ENCODE data around the gene ZEB2.

The ZEB2 gene

GRCh38 chr2:144446136-144446535, 73.8 kb downstream of the ZEB2 start:
- no peak for DNase-seq

GRCh38 chr2:144445196-144445595, 74.7 kb downstream of the ZEB2 start:
- DNase-seq: no peak

DNA sequence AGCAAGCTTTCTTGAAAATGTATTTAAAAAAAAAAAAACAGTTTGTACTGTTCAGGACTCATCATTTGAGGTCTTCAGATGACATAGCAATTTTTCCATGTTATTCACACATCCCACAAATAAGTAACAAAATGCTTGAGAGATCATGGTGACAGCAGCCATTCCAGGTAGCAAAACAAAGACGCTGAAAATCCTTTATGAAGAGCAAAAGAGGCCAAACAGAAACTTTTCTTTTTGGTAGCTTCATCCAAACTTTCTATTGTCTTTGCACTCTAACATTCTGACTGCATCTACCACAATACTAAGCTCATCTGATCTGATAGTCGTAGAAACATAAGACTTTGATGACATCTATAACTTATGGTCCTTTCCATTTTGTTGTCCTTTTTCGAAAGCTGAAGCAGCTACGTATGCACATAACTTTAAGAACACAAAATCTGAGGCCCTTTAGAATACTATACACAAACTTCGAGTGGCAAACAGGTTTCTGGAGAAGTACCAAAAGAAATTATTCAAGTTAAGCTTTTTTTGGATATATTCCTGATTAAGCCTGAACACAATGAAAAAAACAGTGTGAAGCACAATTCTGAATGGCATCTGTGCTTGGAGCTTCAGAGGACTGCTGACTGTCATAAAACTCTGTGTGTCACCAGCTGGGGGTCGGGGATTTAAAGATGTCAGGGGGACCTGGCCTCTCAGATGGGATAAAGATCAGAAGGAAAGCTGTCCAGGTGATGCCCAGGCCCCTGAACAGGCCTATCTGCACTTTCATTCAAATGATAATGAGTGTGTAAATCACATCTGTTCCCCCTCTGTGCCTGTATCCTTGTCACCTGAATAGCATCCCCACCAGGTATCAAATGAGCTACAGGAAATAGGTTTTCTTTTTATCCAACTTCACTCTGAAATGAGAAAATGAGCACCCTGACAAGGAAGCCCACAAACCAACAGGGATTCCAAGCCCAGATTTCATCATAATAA, 75.8 kb downstream of the ZEB2 start:
- DNase-seq: no peak

GRCh38 chr2:144441711-144442141, 78.2 kb downstream of the ZEB2 start:
- no peak for DNase-seq

- no peak for DNase-seq
Observed at GRCh38 chr2:144439993-144440392, 79.9 kb downstream of the ZEB2 start.

GRCh38 chr2:144438801-144439631, 80.9 kb downstream of the ZEB2 start:
- DNase-seq: peak; percentile 26

DNA sequence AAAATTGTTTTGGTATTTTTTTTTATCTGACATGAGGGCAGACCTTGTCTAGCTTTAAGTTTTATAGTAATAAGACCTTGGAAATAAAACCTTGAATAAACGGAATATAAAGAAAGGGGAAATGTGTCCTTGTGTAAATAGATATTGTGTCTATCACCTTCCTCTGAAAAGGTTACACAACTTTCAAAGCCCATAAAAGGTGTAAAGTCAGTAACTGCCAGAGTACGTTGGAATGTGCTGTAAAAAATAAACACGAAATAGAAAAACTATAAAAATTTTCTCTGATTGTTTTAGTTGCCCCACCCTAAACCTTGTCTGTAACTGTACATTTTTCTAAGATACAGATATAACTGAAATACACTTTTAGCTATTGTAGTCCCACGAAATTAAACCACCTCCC, 82.3 kb downstream of the ZEB2 start:
- DNase-seq: no peak

DNA sequence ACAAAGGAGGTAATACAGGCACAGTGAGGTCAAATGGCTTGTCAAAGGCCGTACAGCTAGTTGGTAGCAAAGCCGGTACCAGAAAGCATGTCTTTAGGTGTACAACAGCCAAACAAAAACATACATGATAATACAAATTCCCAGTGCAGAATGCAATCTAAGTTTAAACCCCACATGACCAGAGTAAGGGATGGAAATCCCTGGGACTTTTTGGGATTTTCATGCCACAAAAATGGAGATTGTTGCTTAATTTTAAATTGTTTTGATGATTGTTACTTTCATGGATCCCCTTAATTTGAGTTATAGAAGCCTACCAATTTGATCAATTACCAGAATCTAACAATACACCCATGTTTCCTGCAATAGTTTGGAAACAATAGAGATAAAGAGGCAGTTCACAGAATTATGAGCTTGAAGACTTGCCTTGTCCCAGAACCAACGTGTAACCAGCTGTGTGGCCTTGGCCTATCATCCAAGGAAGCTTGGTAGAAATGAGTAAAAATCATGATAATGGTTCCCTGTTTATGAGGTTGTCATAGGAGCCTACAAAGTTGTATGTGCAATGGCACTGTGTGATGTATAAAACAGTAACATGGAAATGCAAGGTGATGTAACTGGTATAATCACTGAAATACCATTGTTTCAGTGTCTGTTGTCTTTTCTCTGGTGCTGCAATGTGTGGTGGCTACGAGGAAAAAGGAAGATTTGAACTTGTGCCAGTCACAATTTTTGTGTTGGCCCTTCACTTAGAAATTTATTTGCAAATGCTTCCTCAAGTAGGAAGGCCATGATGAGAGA, 85.3 kb downstream of the ZEB2 start:
- no peak for DNase-seq

DNA sequence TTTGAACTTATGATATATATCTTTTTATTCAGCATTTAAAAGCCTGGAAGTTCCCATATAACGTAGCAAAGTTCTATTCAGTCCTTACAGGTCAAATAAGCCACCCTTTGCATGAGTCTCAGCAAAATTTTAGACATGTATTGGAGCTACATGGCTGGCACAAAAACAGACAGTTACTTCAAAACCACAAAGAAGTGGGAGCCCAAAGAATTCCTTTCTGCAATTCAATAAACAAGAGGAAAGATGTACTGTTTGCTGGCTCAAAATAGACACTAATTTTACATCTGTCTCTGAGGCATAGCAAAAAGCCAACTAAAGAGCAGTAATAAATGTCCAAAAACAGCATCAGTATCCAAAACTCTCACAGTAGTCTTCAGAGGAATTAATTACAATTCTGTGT, 87.0 kb downstream of the ZEB2 start:
- DNase-seq: no peak

DNA sequence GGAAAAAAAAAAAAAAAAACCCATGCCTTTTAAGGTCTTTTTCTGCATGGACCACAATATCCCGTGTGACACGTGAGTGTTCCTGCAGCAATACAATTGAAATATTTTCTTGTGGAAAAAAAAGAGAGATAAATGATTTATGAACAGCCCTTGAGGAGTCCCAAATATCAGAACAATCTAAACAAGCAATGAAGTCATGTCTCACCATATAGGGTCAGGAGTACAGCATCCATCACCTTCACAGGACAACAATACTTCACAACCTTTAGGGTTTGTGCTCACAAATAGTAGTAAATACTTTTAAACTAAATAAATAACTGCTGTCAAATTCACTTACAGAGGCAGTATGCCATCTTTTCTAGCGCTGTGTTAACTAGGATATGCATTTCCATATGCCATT, 87.9 kb downstream of the ZEB2 start:
- DNase-seq: no peak

DNA sequence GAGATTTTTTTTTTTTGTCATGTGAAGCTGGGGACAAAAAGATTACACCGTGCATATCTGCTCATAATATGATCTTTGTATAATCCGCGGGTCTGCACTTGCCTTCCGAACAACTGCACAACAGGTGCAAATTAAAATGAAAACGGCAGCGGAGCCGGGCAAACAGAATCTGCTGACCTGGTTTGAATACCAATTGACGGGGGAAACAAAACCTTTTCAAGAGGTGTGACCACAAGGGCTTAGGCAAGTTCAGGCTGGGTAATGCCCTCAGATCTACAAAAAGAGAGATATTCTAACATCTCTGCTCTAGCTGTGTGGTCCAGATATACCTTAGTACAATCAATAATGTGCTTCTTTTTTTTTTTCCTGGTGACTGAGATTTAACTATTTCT, 88.5 kb downstream of the ZEB2 start:
- peak; percentile 39 for DNase-seq

DNA sequence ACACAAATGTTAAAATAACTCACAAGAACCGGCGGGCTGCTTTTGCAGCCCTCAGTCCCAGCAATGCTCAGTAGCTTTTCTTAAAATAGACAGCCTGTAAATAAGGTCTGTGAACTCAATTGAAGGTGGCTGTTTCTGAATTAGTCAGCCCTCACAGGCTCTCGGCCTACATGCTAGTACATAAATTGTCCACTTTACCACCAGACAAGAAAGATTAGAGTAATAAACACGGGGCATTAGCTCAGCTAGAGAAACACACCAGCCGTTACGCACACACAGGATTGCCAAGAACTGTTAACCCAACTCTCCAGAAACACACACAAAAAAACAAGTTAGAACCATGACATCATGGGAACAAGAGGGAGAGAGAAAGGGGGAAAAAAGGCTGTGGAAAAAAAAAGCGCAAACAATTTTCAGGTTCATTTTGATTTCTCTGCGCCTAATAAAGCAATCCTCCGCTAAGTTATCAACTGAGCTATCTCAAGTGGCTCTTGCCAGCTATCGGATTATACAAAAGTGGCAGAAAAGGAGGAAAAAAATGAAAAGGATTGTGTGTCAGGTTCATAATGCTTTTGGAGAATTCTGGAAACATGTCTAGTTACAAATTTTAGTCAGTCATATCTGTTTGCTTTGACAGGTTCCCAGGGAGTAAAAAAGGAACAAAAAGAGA, 89.1 kb downstream of the ZEB2 start:
- DNase-seq: peak; percentile 8

DNA sequence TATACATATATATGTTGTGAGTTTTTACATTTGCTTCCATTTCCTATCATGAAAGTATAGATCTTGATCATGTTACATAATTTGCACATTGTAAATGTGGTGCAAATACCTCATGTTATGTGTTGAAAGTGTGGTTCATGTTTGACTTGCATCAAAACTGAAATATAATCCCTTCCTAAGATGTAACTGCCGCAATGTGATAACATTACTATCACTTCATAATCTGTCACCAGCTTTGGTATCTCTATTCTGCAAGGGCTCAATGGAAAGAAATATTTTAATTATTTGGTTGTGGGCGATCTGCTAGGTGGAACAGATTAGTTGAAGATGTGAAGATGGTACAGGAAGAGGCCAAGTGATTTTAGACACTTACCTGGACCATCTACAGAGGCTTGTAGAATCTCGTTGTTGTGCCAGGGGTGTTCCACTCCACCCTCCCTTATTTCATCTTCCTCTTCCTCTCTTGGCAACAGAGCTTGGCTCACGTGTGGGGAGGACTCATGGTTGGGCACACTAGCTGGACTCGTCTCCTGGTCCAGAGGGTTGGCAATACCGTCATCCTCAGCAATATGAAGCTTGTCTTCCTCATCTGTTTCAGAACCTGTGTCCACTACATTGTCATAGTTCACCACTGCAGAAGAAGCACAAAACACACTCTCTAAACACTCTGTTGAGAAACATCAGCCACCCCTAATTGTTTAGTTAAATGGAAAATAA, 90.4 kb downstream of the ZEB2 start:
- DNase-seq: no peak

DNA sequence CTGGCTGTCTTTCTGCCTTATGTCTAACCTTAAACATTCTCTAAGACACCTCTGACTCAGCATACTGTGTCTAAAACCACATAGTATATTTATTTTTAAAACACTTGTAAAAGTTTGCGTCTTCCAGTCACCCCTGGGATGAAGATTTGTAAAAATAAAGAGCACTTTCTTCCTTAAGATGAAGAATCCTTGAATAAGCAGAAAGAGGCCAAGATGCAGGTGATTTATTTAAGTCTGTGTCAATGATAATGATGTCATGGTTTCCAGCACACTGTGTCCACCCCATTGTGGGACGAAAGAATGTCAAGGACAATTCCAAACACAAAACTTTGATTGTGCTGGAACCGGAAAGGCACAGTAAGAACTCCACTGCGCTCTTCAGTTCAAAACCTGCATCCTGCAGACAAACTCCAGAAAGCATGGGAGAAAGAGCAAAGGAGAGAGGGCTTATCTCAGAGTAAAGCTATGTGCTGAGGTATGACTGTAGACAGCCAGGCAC, 92.9 kb downstream of the ZEB2 start:
- DNase-seq: no peak

GRCh38 chr2:144426355-144426754, 93.6 kb downstream of the ZEB2 start:
- DNase-seq: no peak

DNA sequence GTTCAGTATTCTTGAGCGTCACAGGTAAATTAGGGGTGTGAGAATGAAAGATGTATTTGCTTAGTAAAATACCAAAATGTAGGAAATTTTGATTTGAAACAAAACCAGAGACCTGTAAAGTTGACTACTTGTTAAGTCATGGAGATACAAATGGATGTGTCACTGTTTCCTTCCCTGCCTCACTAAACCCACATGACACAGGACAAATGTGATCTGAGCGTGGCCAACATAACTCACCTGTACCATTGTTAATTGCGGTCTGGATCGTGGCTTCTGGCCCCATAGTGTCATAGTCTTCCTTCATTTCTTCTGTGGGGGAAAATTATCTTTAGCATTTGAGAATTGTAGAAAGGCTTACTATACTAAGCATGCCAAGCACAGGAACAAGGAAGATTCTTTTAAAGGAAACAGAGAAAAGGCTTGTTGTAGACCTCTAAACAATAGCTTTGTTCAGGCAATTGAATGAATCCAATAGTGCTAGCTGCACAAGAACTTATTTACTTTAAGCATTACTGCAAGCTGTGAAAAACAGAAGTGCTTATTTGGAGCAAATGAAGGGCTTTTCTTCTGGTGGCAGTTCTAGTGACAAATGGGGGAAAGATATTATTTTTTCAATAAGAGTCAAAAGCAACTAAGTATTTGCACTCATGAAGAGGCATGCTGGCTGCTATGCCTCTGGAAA, 95.2 kb downstream of the ZEB2 start:
- peak; percentile 14 for DNase-seq

GRCh38 chr2:144421606-144422510, 98.1 kb downstream of the ZEB2 start:
- no peak for DNase-seq

GRCh38 chr2:144419218-144419617, 100.7 kb downstream of the ZEB2 start:
- DNase-seq: no peak

- no peak for DNase-seq
Observed at GRCh38 chr2:144415386-144415785, 104.5 kb downstream of the ZEB2 start.

DNA sequence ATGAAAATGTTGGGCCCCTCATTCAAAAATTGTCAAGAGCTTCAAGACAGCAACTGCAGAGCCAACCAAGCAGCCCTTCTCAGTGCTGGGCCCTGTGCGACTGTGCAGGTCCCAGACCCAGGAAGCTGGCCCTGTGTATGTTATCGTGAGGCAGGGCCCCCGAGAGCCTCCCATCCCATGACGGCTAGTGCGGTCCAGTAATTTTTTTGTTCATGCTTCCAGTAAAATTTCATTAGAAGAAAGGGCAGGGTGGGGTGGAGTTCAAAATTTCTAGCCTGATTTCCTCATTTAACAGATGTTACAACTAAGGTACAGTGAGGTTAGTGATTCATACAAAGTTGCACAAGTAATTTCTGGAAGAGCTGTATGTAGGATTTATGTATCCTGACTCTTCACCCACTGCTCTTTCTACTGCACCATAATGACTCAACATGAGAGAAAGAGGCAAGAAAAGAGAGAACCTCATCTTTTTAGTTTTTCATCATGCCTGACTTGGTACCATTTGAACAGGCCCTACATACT, 105.5 kb downstream of the ZEB2 start:
- DNase-seq: no peak
